B cell (primary cell): Measurements from ENCODE around the gene DNM1L. TPM values are rescaled to one million over a fixed set of nuclear protein-coding genes. Genes with fewer than 3 reads are reported as not detected.

Source experiments
- ATAC-seq: fragments of 200-7000 bp; cut with Tn5 transposase; one replicate; pipeline ENCODE4 v1.10.0; 2021; ENCODE audit warnings: low read depth, mild to moderate bottlenecking, moderate number of reproducible peaks, moderate library complexity
- CTCF ChIA-PET: fragments of 350-600 bp; sonication (Branson Sonifier 250); formaldehyde crosslinking; loops from one replicate; lab custom pipeline; 2021; ENCODE audit warnings: antibody characterized with exemption, inconsistent platforms; lab: Charles Lee
- POLR2A ChIA-PET: fragments of 350-600 bp; sonication (Branson Sonifier 250); formaldehyde crosslinking; loops from one replicate; lab custom pipeline; 2021; ENCODE audit warnings: antibody characterized with exemption; lab: Charles Lee
- DNase-seq: peaks from one replicate; pipeline ENCODE4 v3.0.0; 2013
- H2AFZ ChIP-seq: 2 replicates; pipeline ENCODE4 v1.6.1; 2012; ENCODE audit warnings: mild to moderate bottlenecking, low read depth, low read length; ENCODE audit not compliant: insufficient read depth, poor library complexity, severe bottlenecking
- H3K27ac ChIP-seq, 2 donors: 1 replicate in 1 of 2; 2 replicates in 1 of 2; pipeline ENCODE4 v1.5.1; 2012 to 2013; ENCODE audit warnings: low read length in 2 of 2, mild to moderate bottlenecking in 2 of 2, moderate library complexity in 1 of 2
- H3K27me3 ChIP-seq, 4 experiments: fragments of 200-600 bp in 1 of 4; sonication (generic) in 1 of 4; replicated peaks in 1 of 4; 1 replicate in 2 of 4; 2 replicates in 2 of 4; pipeline versions ENCODE4 v1.6.1 to v1.7.0; 2013 to 2016; ENCODE audit warnings: low read length in 3 of 4, mild to moderate bottlenecking in 2 of 4, mixed read lengths in 1 of 4, moderate library complexity in 1 of 4; ENCODE audit not compliant: insufficient read depth in 4 of 4, control insufficient read depth in 3 of 4; ENCODE audit errors: control extremely low read depth in 1 of 4
- H3K36me3 ChIP-seq, 2 experiments: replicated peaks in 1 of 2; 1 replicate in 1 of 2; 2 replicates in 1 of 2; pipeline versions ENCODE4 v1.6.1 to v1.7.1; 2013; ENCODE audit warnings: low read length in 1 of 2; ENCODE audit not compliant: insufficient read depth in 2 of 2, control insufficient read depth in 1 of 2; ENCODE audit errors: control extremely low read depth in 1 of 2, extremely low read depth in 1 of 2
- H3K4me1 ChIP-seq, 2 donors: fragments of 200-600 bp in 1 of 2; sonication (generic) in 1 of 2; 1 replicate in 1 of 2; 2 replicates in 1 of 2; pipeline versions ENCODE4 v1.5.1 to v1.6.1; 2013 to 2017; ENCODE audit warnings: low read length in 2 of 2; ENCODE audit not compliant: control insufficient read depth in 2 of 2, insufficient read depth in 2 of 2
- H3K4me2 ChIP-seq: replicated peaks from 2 replicates; pipeline ENCODE3; 2012; ENCODE audit warnings: mild to moderate bottlenecking, low read depth, low read length; ENCODE audit not compliant: poor library complexity, severe bottlenecking
- H3K4me3 ChIP-seq, 5 experiments: fragments of 200-600 bp in 1 of 5; sonication (generic) in 1 of 5; 1 replicate in 3 of 5; 2 replicates in 2 of 5; pipeline versions ENCODE4 v1.5.1 to v1.7.0; 2011 to 2016; ENCODE audit warnings: low read length in 4 of 5, mild to moderate bottlenecking in 4 of 5, low read depth in 2 of 5, control low read depth in 1 of 5, moderate library complexity in 1 of 5; ENCODE audit not compliant: insufficient read depth in 1 of 5; ENCODE audit errors: control extremely low read depth in 1 of 5, extremely low read depth in 1 of 5
- H3K79me2 ChIP-seq: fragments of 200-600 bp; sonication (generic); one replicate; pipeline ENCODE4 v1.6.0; 2016; ENCODE audit warnings: low read length; ENCODE audit not compliant: control insufficient read depth, insufficient read depth
- H3K9ac ChIP-seq: fragments of 200-600 bp; sonication (generic); 2 replicates; pipeline ENCODE4 v1.6.1; 2017; ENCODE audit warnings: mild to moderate bottlenecking, low read length, moderate library complexity
- H3K9me3 ChIP-seq, 3 donors: one replicate each; pipeline versions ENCODE4 v1.6.1 to v1.7.1; 2013; ENCODE audit warnings: low read length in 2 of 3; ENCODE audit not compliant: control insufficient read depth in 2 of 3, insufficient read depth in 1 of 3; ENCODE audit errors: control extremely low read depth in 1 of 3
- H4K20me1 ChIP-seq: 2 replicates; pipeline ENCODE4 v1.6.0; 2012; ENCODE audit warnings: mild to moderate bottlenecking, low read length; ENCODE audit not compliant: insufficient read depth, control insufficient read depth, poor library complexity, severe bottlenecking
- H3K27ac Mint-ChIP-seq: one replicate; pipeline ENCODE4 v1.8.0; 2021; ENCODE audit warnings: mixed read lengths
- H3K27me3 Mint-ChIP-seq: one replicate; pipeline ENCODE4 v1.8.0; 2021; ENCODE audit warnings: mixed read lengths
- H3K4me1 Mint-ChIP-seq: one replicate; pipeline ENCODE4 v1.8.0; 2021; ENCODE audit warnings: mixed read lengths
- H3K4me3 Mint-ChIP-seq: one replicate; pipeline ENCODE4 v1.8.0; 2021; ENCODE audit warnings: mixed read lengths
- H3K9me3 Mint-ChIP-seq: one replicate; pipeline ENCODE4 v1.8.0; 2022; ENCODE audit warnings: mixed read lengths; ENCODE audit not compliant: insufficient read depth
- EZH2 ChIP-seq: IDR thresholded peaks from 2 replicates; pipeline ENCODE4 v1.6.1; 2012; ENCODE audit warnings: borderline replicate concordance, low read depth, mild to moderate bottlenecking, moderate library complexity, low read length; ENCODE audit not compliant: insufficient read depth, poor library complexity, severe bottlenecking
- WGBS: methylation state at CpG from one replicate; pipeline ENCODE4 v1.1.5; 2013; ENCODE audit warnings: missing lambda C conversion rate; ENCODE audit not compliant: insufficient coverage; 5-methylcytosine and 5-hydroxymethylcytosine counted together
- intact Hi-C: fragments of 100-400 bp; cut with micrococcal nuclease; formaldehyde crosslinking; loops from one replicate; pipeline ENCODE4 v1.10.0; 2022
- polyA plus RNA-seq: library from polyadenylated mRNA; depleted of rRNA; stranded (reverse); fragments of >200 nt; gene quantifications from 2 replicates; pipeline ENCODE4 v1.2.3, GENCODE V29; 2012
- total RNA-seq, 2 donors: library from RNA; stranded (reverse); fragments of 120-200 nt in 1 of 2; gene quantifications; 1 replicate in 1 of 2; 2 replicates in 1 of 2; pipeline versions ENCODE4 v1.2.3 to v1.2.4, GENCODE V29; 2013 to 2022
- TF ChIP-seq, protein P1 (sequence below): fragments of 200-600 bp; IDR thresholded peaks from one replicate; pipeline ENCODE4 v1.8.0; 2022; ENCODE audit warnings: antibody characterized with exemption, mild to moderate bottlenecking

The DNM1L gene
- total and polyA plus RNA-seq, 2 donors (not counting 1 experiment from before 2014, with no cell fraction given) = 23.3 to 74.2 TPM

DNA sequence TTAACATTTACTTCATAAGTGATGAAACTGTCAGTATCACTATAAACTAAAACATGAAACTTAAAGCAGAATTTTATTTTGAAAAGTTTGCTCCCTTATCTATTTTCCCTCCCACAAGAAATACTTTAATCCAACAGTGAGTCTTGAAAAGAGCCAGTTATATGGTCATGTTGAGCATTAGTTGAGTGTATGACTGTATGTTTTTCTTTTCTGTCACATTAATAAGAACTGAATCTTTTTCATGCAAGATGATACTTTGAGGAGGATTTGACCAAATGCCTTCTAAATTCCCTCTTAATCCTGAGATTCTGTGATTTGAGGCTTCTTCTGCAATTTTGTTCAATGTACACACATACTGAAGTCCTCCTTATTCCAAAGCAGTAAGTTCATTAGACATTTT is 110.3 kb downstream of the DNM1L start:
- H3K27me3 Mint-ChIP-seq = peaks cover 16% of the 10 kb centered on the region
- DNase-seq (no peak), ATAC-seq (no peak)
- Histone ChIP-seq H3K4me3 (no peak overlapping the region), H2AFZ (no peak overlapping the region), H3K27me3 (no peaks in the 10 kb centered on the region), H3K79me2 (no peaks in the 10 kb centered on the region), H3K4me1 (no peaks in the 10 kb centered on the region), H3K4me2 (no peak overlapping the region), H3K9ac (no peak overlapping the region), H3K27ac (no peak overlapping the region), H3K36me3 (no peaks in the 10 kb centered on the region), H3K9me3 (no peaks in the 10 kb centered on the region), H4K20me1 (no peaks in the 10 kb centered on the region)
- TF ChIP-seq, protein P1, sequence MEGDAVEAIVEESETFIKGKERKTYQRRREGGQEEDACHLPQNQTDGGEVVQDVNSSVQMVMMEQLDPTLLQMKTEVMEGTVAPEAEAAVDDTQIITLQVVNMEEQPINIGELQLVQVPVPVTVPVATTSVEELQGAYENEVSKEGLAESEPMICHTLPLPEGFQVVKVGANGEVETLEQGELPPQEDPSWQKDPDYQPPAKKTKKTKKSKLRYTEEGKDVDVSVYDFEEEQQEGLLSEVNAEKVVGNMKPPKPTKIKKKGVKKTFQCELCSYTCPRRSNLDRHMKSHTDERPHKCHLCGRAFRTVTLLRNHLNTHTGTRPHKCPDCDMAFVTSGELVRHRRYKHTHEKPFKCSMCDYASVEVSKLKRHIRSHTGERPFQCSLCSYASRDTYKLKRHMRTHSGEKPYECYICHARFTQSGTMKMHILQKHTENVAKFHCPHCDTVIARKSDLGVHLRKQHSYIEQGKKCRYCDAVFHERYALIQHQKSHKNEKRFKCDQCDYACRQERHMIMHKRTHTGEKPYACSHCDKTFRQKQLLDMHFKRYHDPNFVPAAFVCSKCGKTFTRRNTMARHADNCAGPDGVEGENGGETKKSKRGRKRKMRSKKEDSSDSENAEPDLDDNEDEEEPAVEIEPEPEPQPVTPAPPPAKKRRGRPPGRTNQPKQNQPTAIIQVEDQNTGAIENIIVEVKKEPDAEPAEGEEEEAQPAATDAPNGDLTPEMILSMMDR = no peak
- no peaks in the 10 kb centered on the region for H3K9me3 Mint-ChIP-seq
- ChIA-PET CTCF (no interaction called here), POLR2A (no interaction called here)
- no peak overlapping the region for H3K4me3 Mint-ChIP-seq
- intact Hi-C loops = no loop called here
- H3K4me1 Mint-ChIP-seq = no peaks in the 10 kb centered on the region
- no peak overlapping the region for H3K27ac Mint-ChIP-seq

DNA sequence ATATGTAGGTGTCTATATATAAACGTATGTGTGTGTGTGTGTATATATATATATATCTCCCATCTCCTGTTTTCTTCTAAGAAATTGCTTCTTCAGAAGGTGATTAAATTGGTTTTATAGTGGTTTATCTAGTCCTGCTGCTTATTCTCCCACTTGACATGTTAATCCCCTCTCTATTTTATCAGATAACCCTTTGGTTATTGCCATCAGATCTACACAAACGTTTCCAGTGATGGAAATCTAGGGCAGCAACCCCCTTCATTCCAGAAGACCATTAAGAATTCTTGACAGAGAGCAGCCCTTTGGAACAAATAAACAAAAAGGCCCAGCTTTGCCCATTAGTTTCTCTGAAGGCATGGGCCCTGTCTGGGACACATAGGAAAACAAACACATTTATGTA is 110.8 kb downstream of the DNM1L start:
- Histone ChIP-seq H4K20me1 (no peaks in the 10 kb centered on the region), H3K36me3 (no peaks in the 10 kb centered on the region), H3K27ac (no peak overlapping the region), H3K27me3 (no peaks in the 10 kb centered on the region), H3K4me2 (no peak overlapping the region), H3K9ac (no peak overlapping the region), H2AFZ (no peak overlapping the region), H3K4me3 (no peak overlapping the region), H3K4me1 (no peaks in the 10 kb centered on the region), H3K9me3 (no peaks in the 10 kb centered on the region), H3K79me2 (no peaks in the 10 kb centered on the region)
- Mint-ChIP-seq H3K4me3 (no peak overlapping the region), H3K9me3 (no peaks in the 10 kb centered on the region), H3K27me3 (peaks cover 14% of the 10 kb centered on the region), H3K4me1 (no peaks in the 10 kb centered on the region), H3K27ac (no peak overlapping the region)
- ChIA-PET CTCF (no interaction called here), POLR2A (no interaction called here)
- intact Hi-C loops = no loop called here
- WGBS = no CpG with 5 or more reads among the region's 2 CpGs
- DNase-seq = no peak
- ATAC-seq = no peak
- no peak for TF ChIP-seq EZH2
- TF ChIP-seq, protein P1 = no peak
